ENCODE measurements around the gene SETBP1.

GRCh38 chr18:44917216-44918141, 236.8 kb downstream of the SETBP1 start:
- no peak for TF ChIP-seq EZH2phosphoT487 (IDR thresholded peaks at IDR 0.05; ENCODE audit: borderline replicate concordance, low read length)
- TF ChIP-seq, protein P1, sequence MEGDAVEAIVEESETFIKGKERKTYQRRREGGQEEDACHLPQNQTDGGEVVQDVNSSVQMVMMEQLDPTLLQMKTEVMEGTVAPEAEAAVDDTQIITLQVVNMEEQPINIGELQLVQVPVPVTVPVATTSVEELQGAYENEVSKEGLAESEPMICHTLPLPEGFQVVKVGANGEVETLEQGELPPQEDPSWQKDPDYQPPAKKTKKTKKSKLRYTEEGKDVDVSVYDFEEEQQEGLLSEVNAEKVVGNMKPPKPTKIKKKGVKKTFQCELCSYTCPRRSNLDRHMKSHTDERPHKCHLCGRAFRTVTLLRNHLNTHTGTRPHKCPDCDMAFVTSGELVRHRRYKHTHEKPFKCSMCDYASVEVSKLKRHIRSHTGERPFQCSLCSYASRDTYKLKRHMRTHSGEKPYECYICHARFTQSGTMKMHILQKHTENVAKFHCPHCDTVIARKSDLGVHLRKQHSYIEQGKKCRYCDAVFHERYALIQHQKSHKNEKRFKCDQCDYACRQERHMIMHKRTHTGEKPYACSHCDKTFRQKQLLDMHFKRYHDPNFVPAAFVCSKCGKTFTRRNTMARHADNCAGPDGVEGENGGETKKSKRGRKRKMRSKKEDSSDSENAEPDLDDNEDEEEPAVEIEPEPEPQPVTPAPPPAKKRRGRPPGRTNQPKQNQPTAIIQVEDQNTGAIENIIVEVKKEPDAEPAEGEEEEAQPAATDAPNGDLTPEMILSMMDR (IDR thresholded peaks at IDR 0.05; ENCODE audit: low read depth, low read length, poor library complexity, severe bottlenecking), result no peak
